Right atrium auricular region (tissue), 2 donors: Measurements from ENCODE around the gene C1QTNF9B. TPM values are rescaled to one million over a fixed set of nuclear protein-coding genes. Genes with fewer than 3 reads are reported as not detected.

Experiments
- DNase-seq: peaks from one replicate; pipeline ENCODE4 v3.0.0-alpha.2; 2019; ENCODE audit warnings: low spot score
- H3K27ac ChIP-seq, 2 donors: fragments of 200-600 bp; sonication (generic); 1 replicate in 1 of 2; 2 replicates in 1 of 2; pipeline ENCODE4 v1.5.1; 2016 to 2019
- H3K27me3 ChIP-seq, 2 donors: fragments of 200-600 bp; sonication (generic); one replicate each; pipeline versions ENCODE4 v1.5.1 to v1.6.0; 2017 to 2019
- H3K36me3 ChIP-seq: fragments of 200-600 bp; sonication (generic); one replicate; pipeline ENCODE4 v1.5.1; 2016
- H3K4me1 ChIP-seq, 2 donors: fragments of 200-600 bp; sonication (generic); one replicate each; pipeline versions ENCODE4 v1.5.1 to v1.6.0; 2017 to 2019
- H3K4me3 ChIP-seq, 2 donors: fragments of 200-600 bp; sonication (generic); 1 replicate in 1 of 2; 2 replicates in 1 of 2; pipeline ENCODE4 v1.5.1; 2017 to 2019; ENCODE audit warnings: mild to moderate bottlenecking in 1 of 2, moderate library complexity in 1 of 2
- H3K9me3 ChIP-seq, 2 donors: fragments of 200-600 bp; sonication (generic); one replicate each; pipeline ENCODE4 v1.5.1; 2019
- CTCF ChIP-seq, 2 donors: fragments of 200-600 bp; sonication (generic); IDR thresholded peaks; one replicate each; pipeline ENCODE4 v1.5.1; 2019; ENCODE audit warnings: antibody characterized with exemption in 2 of 2
- total RNA-seq, 2 donors: library from RNA; depleted of rRNA; stranded (reverse); fragments of >200 nt; gene quantifications; one replicate each; pipeline ENCODE4 v1.1.0, GENCODE V29; 2016

The C1QTNF9B gene
- total RNA-seq, 2 donors from 2014 or later = 1.5 TPM; not detected in 1

GRCh38 chr13:23845105-23845725, 52.1 kb downstream of the C1QTNF9B start:
- no peaks in the 10 kb centered on the region for H3K27me3 ChIP-seq
- H3K9me3 ChIP-seq = no peaks in the 10 kb centered on the region
- H3K36me3 ChIP-seq = no peaks in the 10 kb centered on the region
- H3K27ac ChIP-seq = no peak overlapping the region
- H3K4me3 ChIP-seq = no peak overlapping the region
- no peaks in the 10 kb centered on the region for H3K4me1 ChIP-seq
- no peak for DNase-seq
- no peak for TF ChIP-seq CTCF (IDR thresholded peaks at IDR 0.05)

DNA sequence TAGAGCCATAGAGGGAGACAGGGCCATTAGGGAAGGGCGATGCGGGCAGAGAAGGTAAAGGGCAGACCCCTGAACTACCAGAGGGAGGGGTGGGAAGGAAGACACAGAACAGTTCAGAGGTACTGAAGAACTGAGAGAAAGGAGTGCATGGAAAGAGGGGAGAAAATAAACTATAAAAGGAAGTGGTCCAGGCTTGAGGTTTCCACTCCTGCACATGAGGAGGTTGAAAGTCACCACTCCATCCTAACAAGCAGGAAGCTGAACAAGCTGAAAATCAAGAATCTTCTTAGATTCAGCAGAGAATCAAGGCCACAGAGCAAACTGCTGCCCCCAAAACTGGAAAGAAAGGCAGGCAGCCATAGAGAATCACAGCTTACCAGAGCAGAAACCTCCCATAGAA, 53.2 kb downstream of the C1QTNF9B start:
- no peaks in the 10 kb centered on the region for H3K4me1 ChIP-seq
- no peak for TF ChIP-seq CTCF (IDR thresholded peaks at IDR 0.05)

GRCh38 chr13:23843436-23843835, 53.9 kb downstream of the C1QTNF9B start:
- no peak for TF ChIP-seq CTCF (IDR thresholded peaks at IDR 0.05)
- Histone ChIP-seq H3K4me1 (no peaks in the 10 kb centered on the region), H3K36me3 (no peaks in the 10 kb centered on the region), H3K4me3 (no peak overlapping the region), H3K27me3 (no peaks in the 10 kb centered on the region), H3K9me3 (no peaks in the 10 kb centered on the region), H3K27ac (no peak overlapping the region)
- DNase-seq = no peak

More for the DNA sequence above, 53.2 kb downstream of the C1QTNF9B start:
- Histone ChIP-seq H3K36me3 (no peaks in the 10 kb centered on the region), H3K4me3 (no peak overlapping the region), H3K27ac (no peak overlapping the region), H3K9me3 (no peaks in the 10 kb centered on the region), H3K27me3 (no peaks in the 10 kb centered on the region)
- no peak for DNase-seq

DNA sequence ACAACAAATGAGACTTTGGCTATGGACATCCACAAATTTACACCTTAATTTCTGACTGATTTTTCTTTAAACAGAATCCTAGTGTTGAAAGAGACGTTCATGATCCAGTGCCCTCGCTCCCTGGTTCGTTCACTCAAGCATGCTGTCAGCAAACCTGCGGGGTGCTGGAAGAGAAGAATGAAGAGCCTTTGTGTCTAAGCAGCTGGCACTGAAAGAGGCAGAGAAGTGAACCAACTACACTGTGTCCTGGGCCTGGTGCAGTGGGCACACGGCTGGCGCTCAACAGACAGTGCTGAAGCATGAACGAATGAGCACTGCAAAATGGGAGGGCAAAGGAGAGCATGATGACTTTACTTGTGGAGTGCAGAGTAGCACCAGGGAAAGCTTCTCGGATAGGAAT, 54.9 kb downstream of the C1QTNF9B start:
- TF ChIP-seq CTCF (IDR thresholded peaks at IDR 0.05) = no peak
- Histone ChIP-seq H3K9me3 (no peaks in the 10 kb centered on the region), H3K4me1 (no peaks in the 10 kb centered on the region), H3K4me3 (no peak overlapping the region), H3K27me3 (no peaks in the 10 kb centered on the region), H3K36me3 (no peaks in the 10 kb centered on the region), H3K27ac (no peak overlapping the region)
- no peak for DNase-seq

Other genes starting within 250 kb of the C1QTNF9B start
- gene MIPEP, start 8.1 kb downstream of the C1QTNF9B start, total RNA-seq = 100 to 1,000 TPM in 1 of 2 donors, 10 to 100 TPM in 1; 60.4 to 107 TPM